GM12878 (cell line): ENCODE results near the gene OR2C1. TPM values are rescaled to one million over a fixed set of nuclear protein-coding genes. Genes with fewer than 3 reads are reported as not detected.
A peak's percentile ranks its signal among the peaks of the same experiment; 100 is the strongest.

ENCODE experiments used
- BRCA1 ChIP-seq: IDR thresholded peaks from 2 replicates; pipeline ENCODE4 v1.6.1; 2011; ENCODE audit warnings: low read depth, low read length, improper control_type of control experiment
- CHD2 ChIP-seq: IDR thresholded peaks from 2 replicates; pipeline ENCODE4 v1.6.1; 2011; ENCODE audit warnings: low read depth, low read length, improper control_type of control experiment, borderline replicate concordance
- E4F1 ChIP-seq: fragments of 450-650 bp; IDR thresholded peaks from 2 replicates; pipeline ENCODE4 v1.6.1; 2018; ENCODE audit warnings: borderline replicate concordance, mild to moderate bottlenecking; ENCODE audit not compliant: partially characterized antibody
- EED ChIP-seq: sonication (generic); IDR thresholded peaks from 2 replicates; pipeline ENCODE4 v1.6.1; 2016; ENCODE audit warnings: antibody characterized with exemption, low read depth
- ELK1 ChIP-seq: IDR thresholded peaks from 2 replicates; pipeline ENCODE4 v1.6.1; 2012; ENCODE audit warnings: low read depth, low read length, improper control_type of control experiment
- IRF5 ChIP-seq: fragments of 450-650 bp; IDR thresholded peaks from 2 replicates; pipeline ENCODE4 v1.6.1; 2017; ENCODE audit warnings: borderline replicate concordance
- MLLT1 ChIP-seq: fragments of 450-650 bp; IDR thresholded peaks from 2 replicates; pipeline ENCODE4 v1.6.1; 2016; ENCODE audit warnings: mild to moderate bottlenecking
- MXI1 ChIP-seq: fragments of 150-350 bp; IDR thresholded peaks from 2 replicates; pipeline ENCODE4 v1.6.1; 2011; ENCODE audit warnings: low read depth, mild to moderate bottlenecking, inconsistent platforms, low read length, improper control_type of control experiment
- PRDM15 ChIP-seq: fragments of 450-650 bp; formaldehyde crosslinking; IDR thresholded peaks from 2 replicates; pipeline ENCODE4 v1.4.0; 2020; ENCODE audit warnings: mild to moderate bottlenecking, moderate library complexity
- REST ChIP-seq: IDR thresholded peaks from 2 replicates; pipeline ENCODE4 v1.6.1; 2012; ENCODE audit warnings: mild to moderate bottlenecking, low read depth, low read length
- SIX5 ChIP-seq: IDR thresholded peaks from 2 replicates; pipeline ENCODE4 v1.6.1; 2011; ENCODE audit warnings: mild to moderate bottlenecking, low read depth, low read length, moderate library complexity; ENCODE audit not compliant: severe bottlenecking
- SMARCA5 ChIP-seq: fragments of 450-650 bp; IDR thresholded peaks from 2 replicates; pipeline ENCODE4 v1.6.1; 2017; ENCODE audit warnings: mild to moderate bottlenecking
- ZSCAN29 ChIP-seq: fragments of 450-650 bp; IDR thresholded peaks from 2 replicates; pipeline ENCODE4 v1.6.1; 2017; ENCODE audit warnings: mild to moderate bottlenecking, moderate library complexity
- polyA plus RNA-seq, 11 experiments: library from polyadenylated mRNA; depleted of rRNA in 4 of 11; unstranded in 6 of 11; stranded (reverse) in 5 of 11; fragments of >200 nt; fragmentation: Nextera tagmentation in 4 of 11; fragmentation: Illumina TruSeq in 1 of 11; extraction: Ambion mirVana in 4 of 11; extraction: Trizol in 1 of 11; gene quantifications; 1 replicate in 1 of 11; 2 replicates in 10 of 11; pipeline versions ENCODE4 v1.2.1 to v1.2.3, GENCODE V29; 2011 to 2016; ENCODE audit warnings: inconsistent platforms in 2 of 11, missing spikeins in 2 of 11, low read depth in 1 of 11
- total RNA-seq, 4 experiments: library from RNA; depleted of rRNA in 3 of 4; stranded (reverse); fragments of >200 nt in 3 of 4; fragmentation: Illumina TruSeq in 1 of 4; extraction: Trizol in 1 of 4; gene quantifications; 2 replicates each; pipeline versions ENCODE4 v1.2.1 to v1.2.3, GENCODE V29; 2013 to 2021

Gene OR2C1
- total and polyA plus RNA-seq, 10 of the 15 experiments (the other 5 are each of a cell fraction or from before 2014, with no cell fraction given): 0.05 to 0.21 (median 0.14) TPM; not detected in 5

GRCh38 chr16:3400779-3401688 lies 45.3 kb downstream of the OR2C1 start, which contains the start of the genes ZNF174 and ZSCAN32 (continued):
- TF ChIP-seq REST (no peak), IRF5 (no peak), ZSCAN29 (peak; percentile 39; the same call in 1 of the 2 replicates), MLLT1 (peak; percentile 55; the same call in 1 of the 2 replicates), PRDM15 (CRISPR knock-in tag) (no peak), E4F1 (peak; percentile 90), SMARCA5 (peak; percentile 88), MXI1 (peak; percentile 26; the same call in 1 of the 2 replicates), BRCA1 (no peak), ELK1 (peak; percentile 85), EED (0 out of 2 replicates have a peak, but pooled peaks have one; percentile 28), CHD2 (peak; percentile 96), SIX5 (peak; percentile 85)
